PC-9 (cell line): ENCODE data around the gene TMEM123.

ENCODE experiments used
- CTCF ChIP-seq: fragments of 200-600 bp; sonication (generic); conservative IDR thresholded peaks from 2 replicates; pipeline ENCODE4 v1.6.1; 2017; ENCODE audit warnings: mixed run types, antibody characterized with exemption, mild to moderate bottlenecking, moderate library complexity
- EZH2 ChIP-seq: fragments of 200-600 bp; sonication (generic); IDR thresholded peaks from 2 replicates; pipeline ENCODE4 v1.8.0; 2017; ENCODE audit warnings: antibody characterized with exemption, low read depth

GRCh38 chr11:102479733-102480132 lies 27.2 kb upstream of the TMEM123 start:
- TF ChIP-seq EZH2 = no peak
- TF ChIP-seq CTCF = no peak
